ENCODE measurements around the gene ADGRB3.

The ADGRB3 gene

DNA sequence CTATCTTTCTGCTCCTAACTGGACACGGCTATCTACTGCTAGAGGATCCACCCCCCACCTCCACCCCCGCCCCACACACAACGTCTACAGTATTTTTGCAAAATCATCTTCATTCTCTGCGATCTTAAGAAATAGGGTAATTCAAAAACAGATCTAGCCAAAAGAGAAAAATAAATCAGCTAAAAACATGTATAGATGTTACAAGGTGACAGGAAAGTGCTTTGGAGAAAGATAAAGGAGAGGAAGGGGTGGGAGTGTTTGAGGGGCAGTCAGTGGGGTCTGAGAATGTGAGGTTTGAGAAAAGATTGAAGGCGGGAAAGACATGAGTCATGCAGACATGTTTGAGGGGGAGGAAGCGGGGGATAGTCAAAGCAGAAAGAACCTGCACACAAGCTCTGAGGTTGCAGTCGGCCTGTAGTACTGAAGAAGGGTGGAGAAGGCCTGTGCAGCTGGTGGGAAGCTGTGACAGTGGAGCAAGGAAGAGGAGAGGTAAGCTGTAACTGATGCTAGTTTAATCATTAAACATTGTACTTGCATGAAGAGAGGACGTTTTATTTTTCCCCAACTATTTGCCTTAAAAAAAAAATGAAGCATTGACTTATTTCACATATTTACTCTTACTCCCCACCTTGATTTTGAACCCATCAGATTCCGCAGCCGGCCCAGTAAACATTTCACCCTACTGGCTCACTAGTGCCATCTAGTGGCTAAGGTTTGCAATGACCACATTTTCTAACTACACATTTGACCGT is 332.6 kb downstream of the ADGRB3 start:
- no peak for TF ChIP-seq EGR1 (IDR thresholded peaks at IDR 0.05)
- no peak for TF ChIP-seq FOXM1 (IDR thresholded peaks at IDR 0.05; ENCODE audit: borderline replicate concordance, low read depth)
- TF ChIP-seq CEBPB (IDR thresholded peaks at IDR 0.05), result no peak
- TF ChIP-seq YY1 (IDR thresholded peaks at IDR 0.05; ENCODE audit: low read depth), result no peak
- peak; percentile 78 for TF ChIP-seq RAD21 (IDR thresholded peaks at IDR 0.05; ENCODE audit: low read depth)
- TF ChIP-seq, protein P1, sequence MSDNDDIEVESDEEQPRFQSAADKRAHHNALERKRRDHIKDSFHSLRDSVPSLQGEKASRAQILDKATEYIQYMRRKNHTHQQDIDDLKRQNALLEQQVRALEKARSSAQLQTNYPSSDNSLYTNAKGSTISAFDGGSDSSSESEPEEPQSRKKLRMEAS (IDR thresholded peaks at IDR 0.05), result no peak

DNA sequence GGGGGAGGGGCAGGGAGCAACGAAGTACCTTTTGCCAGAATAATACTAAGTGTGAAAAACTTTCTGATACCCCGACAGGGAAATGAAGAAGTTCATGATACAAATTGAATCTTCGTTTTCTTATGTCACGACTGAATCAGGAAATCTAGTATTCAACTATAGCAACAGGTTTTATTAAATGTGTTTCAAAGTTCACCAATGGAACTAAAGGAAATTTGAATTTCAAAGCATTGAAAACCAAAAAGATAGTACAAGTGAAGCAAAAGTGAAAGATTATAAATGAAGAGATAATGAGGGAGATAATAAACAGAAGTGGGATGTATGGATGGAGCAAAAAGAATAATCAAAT is 333.2 kb downstream of the ADGRB3 start:
- TF ChIP-seq, protein P2, sequence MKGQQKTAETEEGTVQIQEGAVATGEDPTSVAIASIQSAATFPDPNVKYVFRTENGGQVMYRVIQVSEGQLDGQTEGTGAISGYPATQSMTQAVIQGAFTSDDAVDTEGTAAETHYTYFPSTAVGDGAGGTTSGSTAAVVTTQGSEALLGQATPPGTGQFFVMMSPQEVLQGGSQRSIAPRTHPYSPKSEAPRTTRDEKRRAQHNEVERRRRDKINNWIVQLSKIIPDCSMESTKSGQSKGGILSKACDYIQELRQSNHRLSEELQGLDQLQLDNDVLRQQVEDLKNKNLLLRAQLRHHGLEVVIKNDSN (IDR thresholded peaks at IDR 0.05), result no peak
- TF ChIP-seq, protein P3, sequence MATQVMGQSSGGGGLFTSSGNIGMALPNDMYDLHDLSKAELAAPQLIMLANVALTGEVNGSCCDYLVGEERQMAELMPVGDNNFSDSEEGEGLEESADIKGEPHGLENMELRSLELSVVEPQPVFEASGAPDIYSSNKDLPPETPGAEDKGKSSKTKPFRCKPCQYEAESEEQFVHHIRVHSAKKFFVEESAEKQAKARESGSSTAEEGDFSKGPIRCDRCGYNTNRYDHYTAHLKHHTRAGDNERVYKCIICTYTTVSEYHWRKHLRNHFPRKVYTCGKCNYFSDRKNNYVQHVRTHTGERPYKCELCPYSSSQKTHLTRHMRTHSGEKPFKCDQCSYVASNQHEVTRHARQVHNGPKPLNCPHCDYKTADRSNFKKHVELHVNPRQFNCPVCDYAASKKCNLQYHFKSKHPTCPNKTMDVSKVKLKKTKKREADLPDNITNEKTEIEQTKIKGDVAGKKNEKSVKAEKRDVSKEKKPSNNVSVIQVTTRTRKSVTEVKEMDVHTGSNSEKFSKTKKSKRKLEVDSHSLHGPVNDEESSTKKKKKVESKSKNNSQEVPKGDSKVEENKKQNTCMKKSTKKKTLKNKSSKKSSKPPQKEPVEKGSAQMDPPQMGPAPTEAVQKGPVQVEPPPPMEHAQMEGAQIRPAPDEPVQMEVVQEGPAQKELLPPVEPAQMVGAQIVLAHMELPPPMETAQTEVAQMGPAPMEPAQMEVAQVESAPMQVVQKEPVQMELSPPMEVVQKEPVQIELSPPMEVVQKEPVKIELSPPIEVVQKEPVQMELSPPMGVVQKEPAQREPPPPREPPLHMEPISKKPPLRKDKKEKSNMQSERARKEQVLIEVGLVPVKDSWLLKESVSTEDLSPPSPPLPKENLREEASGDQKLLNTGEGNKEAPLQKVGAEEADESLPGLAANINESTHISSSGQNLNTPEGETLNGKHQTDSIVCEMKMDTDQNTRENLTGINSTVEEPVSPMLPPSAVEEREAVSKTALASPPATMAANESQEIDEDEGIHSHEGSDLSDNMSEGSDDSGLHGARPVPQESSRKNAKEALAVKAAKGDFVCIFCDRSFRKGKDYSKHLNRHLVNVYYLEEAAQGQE (IDR thresholded peaks at IDR 0.05; ENCODE audit: low read depth), result no peak
- TF ChIP-seq TCF12 (IDR thresholded peaks at IDR 0.05; ENCODE audit: low read depth) (no peak), EGR1 (IDR thresholded peaks at IDR 0.05) (no peak), YY1 (IDR thresholded peaks at IDR 0.05; ENCODE audit: low read depth) (no peak), CREB1 (IDR thresholded peaks at IDR 0.05; ENCODE audit: low read depth) (no peak), TEAD4 (IDR thresholded peaks at IDR 0.05) (no peak), TAF1 (IDR thresholded peaks at IDR 0.05; ENCODE audit: low read depth) (no peak), ZBTB7A (IDR thresholded peaks at IDR 0.05; ENCODE audit: low read depth) (no peak), CEBPB (IDR thresholded peaks at IDR 0.05) (no peak), FOXM1 (IDR thresholded peaks at IDR 0.05; ENCODE audit: borderline replicate concordance, low read depth) (no peak), RAD21 (IDR thresholded peaks at IDR 0.05; ENCODE audit: low read depth) (no peak)
- TF ChIP-seq, protein P1 (IDR thresholded peaks at IDR 0.05), result no peak

DNA sequence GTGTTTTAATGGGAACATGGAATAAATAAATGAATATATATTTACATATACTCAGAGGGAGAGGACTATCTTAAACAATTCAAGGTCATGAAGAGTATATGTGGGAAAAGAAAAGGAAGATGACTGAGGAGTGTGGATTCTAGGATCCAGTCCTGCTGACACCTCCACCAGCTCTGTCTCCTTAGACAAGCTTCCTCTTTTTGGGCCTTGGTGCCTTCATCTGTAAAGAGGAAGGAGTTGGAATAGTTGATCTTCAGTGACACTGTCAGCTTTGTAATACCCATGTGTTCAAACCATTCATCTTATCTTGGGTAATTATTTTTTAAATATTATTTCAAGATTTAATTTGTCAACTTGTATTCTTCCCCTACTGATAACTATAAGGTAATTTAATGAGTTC is 338.0 kb downstream of the ADGRB3 start:
- no peak for TF ChIP-seq TCF12 (IDR thresholded peaks at IDR 0.05; ENCODE audit: low read depth)
- TF ChIP-seq, protein P1 (IDR thresholded peaks at IDR 0.05), result no peak
- TF ChIP-seq EP300 (IDR thresholded peaks at IDR 0.05; ENCODE audit: borderline replicate concordance), result no peak
- TF ChIP-seq CREB1 (IDR thresholded peaks at IDR 0.05; ENCODE audit: low read depth), result no peak
- no peak for TF ChIP-seq NFIC (IDR thresholded peaks at IDR 0.05)
- no peak for TF ChIP-seq TAF1 (IDR thresholded peaks at IDR 0.05; ENCODE audit: low read depth)
- TF ChIP-seq, protein P2 (IDR thresholded peaks at IDR 0.05), result no peak
- no peak for TF ChIP-seq FOXM1 (IDR thresholded peaks at IDR 0.05; ENCODE audit: borderline replicate concordance, low read depth)
- no peak for TF ChIP-seq RAD21 (IDR thresholded peaks at IDR 0.05; ENCODE audit: low read depth)
- TF ChIP-seq CEBPB (IDR thresholded peaks at IDR 0.05), result no peak
- TF ChIP-seq, protein P3 (IDR thresholded peaks at IDR 0.05; ENCODE audit: low read depth), result no peak
- TF ChIP-seq EGR1 (IDR thresholded peaks at IDR 0.05), result no peak
- TF ChIP-seq TEAD4 (IDR thresholded peaks at IDR 0.05), result no peak
- no peak for TF ChIP-seq ZBTB7A (IDR thresholded peaks at IDR 0.05; ENCODE audit: low read depth)

DNA sequence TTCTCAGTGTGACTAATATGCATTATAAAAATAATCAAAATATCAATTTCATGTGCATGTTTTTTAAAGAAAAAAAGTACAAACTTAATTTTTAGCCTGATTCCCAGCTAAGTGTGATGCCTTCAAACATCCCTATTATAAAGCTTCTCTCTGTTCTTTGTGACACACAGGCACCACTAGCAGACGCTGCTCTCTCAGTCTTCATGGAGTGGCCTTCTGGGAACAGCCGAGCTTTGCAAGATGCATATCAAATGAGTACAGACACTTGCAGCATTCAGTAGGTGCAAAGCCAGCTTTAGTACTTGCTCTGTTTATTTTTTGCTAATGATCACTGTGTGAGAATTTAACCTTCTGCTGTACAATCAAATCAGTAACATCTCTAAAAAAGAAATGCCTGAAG is 340.0 kb downstream of the ADGRB3 start:
- no peak for TF ChIP-seq ZBTB7A (IDR thresholded peaks at IDR 0.05; ENCODE audit: low read depth)
- peak; percentile 23; the same call in 1 of the 2 replicates for TF ChIP-seq RAD21 (IDR thresholded peaks at IDR 0.05; ENCODE audit: low read depth)

DNA sequence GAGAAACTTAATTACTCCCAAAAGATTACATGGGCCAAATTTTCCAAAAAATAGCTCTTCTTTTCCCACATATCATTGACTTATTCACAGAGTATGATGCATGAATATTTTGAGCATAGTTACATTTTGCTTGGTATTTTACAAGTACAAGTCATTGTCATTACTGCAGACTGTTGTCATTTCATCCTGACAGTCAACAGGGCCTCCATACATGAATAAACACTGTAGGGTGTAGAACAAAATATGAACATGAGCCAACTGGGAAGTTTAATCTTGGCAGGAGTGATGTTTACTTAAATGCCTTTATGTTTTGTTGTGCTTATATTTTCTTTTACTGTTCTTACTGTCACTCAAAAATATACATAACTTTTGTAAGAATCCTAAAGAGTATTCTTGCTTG is 340.7 kb downstream of the ADGRB3 start:
- TF ChIP-seq NFIC (IDR thresholded peaks at IDR 0.05) (no peak), EGR1 (IDR thresholded peaks at IDR 0.05) (no peak), CEBPB (IDR thresholded peaks at IDR 0.05) (no peak), TCF12 (IDR thresholded peaks at IDR 0.05; ENCODE audit: low read depth) (no peak), RAD21 (IDR thresholded peaks at IDR 0.05; ENCODE audit: low read depth) (no peak), TEAD4 (IDR thresholded peaks at IDR 0.05) (no peak), CREB1 (IDR thresholded peaks at IDR 0.05; ENCODE audit: low read depth) (no peak), YY1 (IDR thresholded peaks at IDR 0.05; ENCODE audit: low read depth) (no peak), ZBTB7A (IDR thresholded peaks at IDR 0.05; ENCODE audit: low read depth) (no peak)
- TF ChIP-seq, protein P2 (IDR thresholded peaks at IDR 0.05), result no peak

Data from Ishikawa (cell line).